ENCODE data around the gene ALDH4A1.
"Not testable (repeated sequence)": the region's sequence is repeated elsewhere in the genome, so short reads cannot be mapped to it uniquely, and the experiment has no call there.

ALDH4A1 gene

DNA sequence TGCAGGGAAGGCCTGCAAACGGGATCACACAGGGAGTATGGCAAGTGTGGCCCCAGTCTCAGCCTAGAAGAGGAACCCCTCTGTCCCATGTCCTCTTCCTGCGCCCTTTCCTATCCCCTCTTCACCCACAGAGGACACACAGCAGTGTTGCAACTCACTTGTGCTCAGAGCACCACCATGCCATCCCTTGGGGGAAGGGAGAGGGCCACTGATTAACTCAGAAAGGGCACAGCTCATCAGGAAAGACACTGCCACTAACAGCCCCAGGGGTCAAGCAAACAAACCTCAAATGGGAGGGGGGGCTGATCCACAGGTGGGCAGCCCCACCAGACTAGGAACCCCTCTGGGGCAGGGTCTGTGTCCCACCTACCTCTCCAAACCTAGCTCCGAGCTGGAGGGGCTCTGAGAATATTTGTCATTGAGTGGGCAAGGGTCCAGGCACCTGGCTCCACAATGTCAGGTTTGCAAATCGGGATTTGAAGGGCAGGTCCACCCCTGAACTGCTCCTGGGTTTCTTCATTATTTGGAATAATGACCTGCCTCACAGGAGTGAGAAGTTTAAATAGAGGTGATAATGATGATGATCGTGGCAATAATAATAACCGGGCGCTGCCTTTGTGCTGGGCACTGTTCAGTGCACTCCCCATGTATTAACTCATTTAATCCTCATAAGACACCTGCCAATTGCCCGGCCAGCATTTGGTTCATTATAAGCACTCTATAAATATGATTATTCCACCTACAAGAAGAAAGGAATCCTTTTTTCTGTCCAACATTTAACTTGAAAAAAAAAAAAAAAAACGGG, 1.0 kb downstream of the ALDH4A1 start:
- DNase-seq (ENCODE audit: insufficient read length, low spot score) (no peak), FAIRE-seq (no peak)

- FAIRE-seq = no peak
- DNase-seq (ENCODE audit: insufficient read length, low spot score) = no peak
Measured at GRCh38 chr1:18900303-18900841, 2.0 kb downstream of the ALDH4A1 start.

GRCh38 chr1:18899363-18900049, 2.8 kb downstream of the ALDH4A1 start:
- FAIRE-seq (no peak), DNase-seq (ENCODE audit: insufficient read length, low spot score) (no peak)

- FAIRE-seq (no peak), DNase-seq (ENCODE audit: insufficient read length, low spot score) (no peak)
Measured at GRCh38 chr1:18898567-18898966, 3.8 kb downstream of the ALDH4A1 start.

DNA sequence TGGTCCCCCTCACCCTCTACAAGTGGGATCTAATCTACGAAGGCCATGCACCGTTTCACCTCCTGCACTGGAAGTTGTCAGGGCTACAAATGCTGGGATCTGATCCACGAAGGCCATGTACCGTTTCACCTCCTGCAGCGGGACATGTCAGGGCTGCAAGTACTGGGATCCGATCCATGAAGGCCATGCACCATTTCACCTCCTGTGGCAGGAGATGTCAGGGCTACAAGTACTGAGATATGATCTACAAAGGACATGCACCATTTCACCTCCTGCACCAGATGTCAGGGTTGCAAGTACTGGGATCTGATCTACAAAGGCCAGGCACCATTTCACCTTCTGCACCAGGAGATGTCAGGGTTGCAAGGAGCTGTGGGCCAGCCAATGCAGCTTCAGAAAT, 7.0 kb downstream of the ALDH4A1 start:
- DNase-seq (ENCODE audit: insufficient read length, low spot score) (no peak), FAIRE-seq (no peak)

GRCh38 chr1:18893120-18893519, 9.2 kb downstream of the ALDH4A1 start:
- DNase-seq (ENCODE audit: insufficient read length, low spot score) (no peak), FAIRE-seq (no peak)

- DNase-seq (ENCODE audit: insufficient read length, low spot score); FAIRE-seq: not testable (repeated sequence)
Measured at GRCh38 chr1:18891858-18892257, 10.5 kb downstream of the ALDH4A1 start.

DNA sequence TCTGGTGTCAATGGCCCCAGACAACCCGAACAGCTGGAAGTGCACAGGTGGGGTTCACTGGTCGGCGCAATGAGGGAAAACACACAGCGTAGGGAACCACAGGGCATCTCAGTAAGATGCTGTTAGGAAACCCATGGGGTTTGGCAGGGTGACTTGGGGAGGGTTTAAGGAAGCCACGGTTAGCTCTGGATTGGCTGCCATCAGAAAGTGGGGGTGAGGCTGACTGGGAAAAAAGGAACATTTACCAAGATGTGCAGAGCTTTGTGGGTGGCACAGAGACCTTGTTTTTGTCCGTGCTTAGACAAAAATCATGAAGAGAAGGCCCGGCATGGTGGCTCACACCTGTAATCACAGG, 11.0 kb downstream of the ALDH4A1 start:
- no peak for FAIRE-seq
- no peak for DNase-seq (ENCODE audit: insufficient read length, low spot score)

- no peak for FAIRE-seq
- no peak for DNase-seq (ENCODE audit: insufficient read length, low spot score)
Measured at GRCh38 chr1:18890706-18891425, 11.5 kb downstream of the ALDH4A1 start.

GRCh38 chr1:18886003-18886335, 16.4 kb downstream of the ALDH4A1 start:
- no peak for DNase-seq (ENCODE audit: insufficient read length, low spot score)
- no peak for FAIRE-seq

GRCh38 chr1:18885311-18886002, 16.9 kb downstream of the ALDH4A1 start:
- FAIRE-seq = no peak
- no peak for DNase-seq (ENCODE audit: insufficient read length, low spot score)

DNA sequence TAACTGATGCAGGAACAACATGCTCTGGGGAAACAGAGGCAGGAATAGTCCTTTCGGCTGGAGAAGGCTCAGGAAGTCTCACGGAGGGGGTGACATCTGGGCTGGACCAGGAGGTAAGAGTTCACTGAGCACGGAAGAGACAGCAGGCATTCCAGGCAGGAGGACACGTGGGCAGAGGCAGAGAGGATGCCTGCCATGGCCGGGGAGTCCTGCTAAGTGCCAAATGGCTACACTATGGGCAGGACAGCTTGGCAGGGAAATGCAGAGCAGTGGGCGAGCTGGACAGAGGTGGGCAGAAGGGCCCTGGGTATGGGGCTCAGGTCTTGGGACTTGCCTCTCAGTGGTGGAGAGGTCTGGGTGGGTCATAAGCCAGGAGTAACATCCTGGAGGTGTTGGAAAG, 17.6 kb downstream of the ALDH4A1 start:
- FAIRE-seq (no peak), DNase-seq (ENCODE audit: insufficient read length, low spot score) (no peak)

GRCh38 chr1:18884419-18884717, 18.0 kb downstream of the ALDH4A1 start:
- FAIRE-seq = no peak
- DNase-seq (ENCODE audit: insufficient read length, low spot score) = no peak

- FAIRE-seq (peak; percentile 81), DNase-seq (ENCODE audit: insufficient read length, low spot score) (peak; percentile 74)
Measured at GRCh38 chr1:18883636-18884418, 18.5 kb downstream of the ALDH4A1 start.

DNA sequence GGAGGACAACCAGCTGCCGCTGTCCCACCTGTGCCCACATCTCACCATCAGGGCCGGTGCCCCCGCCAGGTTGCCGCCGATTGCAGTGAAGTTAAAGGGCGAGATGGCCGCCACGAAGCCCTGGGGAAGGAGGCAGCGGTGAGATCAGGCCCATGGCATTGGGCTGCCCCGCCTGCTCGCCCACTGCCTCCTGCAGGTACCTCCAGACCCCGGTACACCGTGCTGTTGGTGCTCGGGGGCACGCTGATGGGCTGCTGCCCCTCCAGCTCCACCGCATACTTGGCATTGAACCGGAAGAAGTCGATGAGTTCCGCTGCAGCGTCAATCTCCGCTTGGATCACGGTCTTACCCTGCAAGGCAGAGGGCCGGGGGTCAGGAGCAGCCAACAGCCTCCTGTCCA, 19.3 kb downstream of the ALDH4A1 start:
- FAIRE-seq = no peak
- no peak for DNase-seq (ENCODE audit: insufficient read length, low spot score)

DNA sequence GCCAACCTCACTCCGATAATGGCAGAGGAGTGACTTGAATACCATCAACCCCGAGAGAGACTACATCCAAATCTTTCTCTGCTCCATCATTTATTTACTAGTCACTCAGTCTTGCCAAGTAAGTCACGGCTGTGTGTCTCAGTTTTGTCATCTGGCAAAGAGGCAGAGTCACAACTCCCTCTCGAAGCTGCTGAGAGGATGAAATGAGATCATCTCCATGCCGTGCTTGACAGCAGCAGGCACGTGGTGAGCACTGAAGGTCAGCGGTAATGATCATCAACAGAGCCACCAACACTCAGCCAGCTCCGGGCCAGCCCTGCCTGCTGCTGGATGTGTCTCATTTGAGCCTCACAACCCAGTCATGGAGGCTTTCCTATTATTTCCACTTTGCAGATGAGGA, 19.9 kb downstream of the ALDH4A1 start:
- no peak for DNase-seq (ENCODE audit: insufficient read length, low spot score)
- no peak for FAIRE-seq

- FAIRE-seq = no peak
- no peak for DNase-seq (ENCODE audit: insufficient read length, low spot score)
Measured at GRCh38 chr1:18881642-18882431, 20.5 kb downstream of the ALDH4A1 start.

- FAIRE-seq (no peak), DNase-seq (ENCODE audit: insufficient read length, low spot score) (no peak)
Measured at GRCh38 chr1:18881164-18881563, 21.2 kb downstream of the ALDH4A1 start.

GRCh38 chr1:18880585-18880984, 21.8 kb downstream of the ALDH4A1 start:
- FAIRE-seq (no peak), DNase-seq (ENCODE audit: insufficient read length, low spot score) (no peak)

Data from GM19239 (cell line).